HL-60 (cell line): Measurements from ENCODE around the gene MUC20.
"Not testable (repeated sequence)": the region's sequence is repeated elsewhere in the genome, so short reads cannot be mapped to it uniquely, and the experiment has no call there.

ENCODE experiments used
- DNase-seq, 2 experiments: peaks; one replicate each; pipeline ENCODE4 v3.0.0-alpha.2; 2010 to 2020; ENCODE audit warnings: low read depth in 1 of 2, low spot score in 1 of 2
- H3K27ac ChIP-seq: fragments of 250-450 bp; sonication (Bioruptor Pico); replicated peaks from 2 replicates; pipeline ENCODE4 v1.5.1; 2020; ENCODE audit warnings: mild to moderate bottlenecking, moderate library complexity
- H3K27me3 ChIP-seq: fragments of 250-450 bp; sonication (Bioruptor Pico); 2 replicates; pipeline ENCODE4 v1.5.1; 2021; ENCODE audit warnings: mild to moderate bottlenecking, moderate library complexity; ENCODE audit not compliant: insufficient read depth, poor library complexity, severe bottlenecking
- H3K4me3 ChIP-seq: replicated peaks from 2 replicates; pipeline ENCODE4 v1.5.1; 2011; ENCODE audit warnings: mild to moderate bottlenecking, control low read depth, low read length; ENCODE audit not compliant: insufficient read depth
- CTCF ChIP-seq: IDR thresholded peaks from one replicate; pipeline ENCODE4 v1.5.1; 2011; ENCODE audit warnings: low read length, control low read depth, inconsistent platforms; ENCODE audit not compliant: insufficient read depth
- GABPA ChIP-seq: IDR thresholded peaks from 2 replicates; pipeline ENCODE4 v1.6.1; 2012; ENCODE audit warnings: low read depth
- POLR2AphosphoS5 ChIP-seq: IDR thresholded peaks from 2 replicates; pipeline ENCODE4 v1.6.1; 2012; ENCODE audit warnings: low read depth
- REST ChIP-seq: IDR thresholded peaks from 2 replicates; pipeline ENCODE4 v1.6.1; 2012; ENCODE audit warnings: low read depth; ENCODE audit not compliant: insufficient replicate concordance
- SPI1 ChIP-seq: IDR thresholded peaks from 2 replicates; pipeline ENCODE4 v1.6.1; 2012; ENCODE audit warnings: low read depth, mild to moderate bottlenecking, borderline replicate concordance

Gene MUC20

GRCh38 chr3:195693428-195694216 is 27.2 kb upstream of the MUC20 start:
- DNase-seq = no peak
- H3K27ac ChIP-seq = no peak overlapping the region
- no peak overlapping the region for H3K4me3 ChIP-seq
- H3K27me3 ChIP-seq = no peaks in the 10 kb centered on the region
- TF ChIP-seq REST (no peak), GABPA (no peak), SPI1 (no peak), CTCF (no peak)

GRCh38 chr3:195694217-195695076 is 26.3 kb upstream of the MUC20 start:
- not testable (repeated sequence) for H3K27me3 ChIP-seq, H3K27ac ChIP-seq, DNase-seq, H3K4me3 ChIP-seq

- DNase-seq = no peak
- Histone ChIP-seq H3K27me3 (no peaks in the 10 kb centered on the region), H3K4me3 (no peak overlapping the region), H3K27ac (no peak overlapping the region)
- TF ChIP-seq GABPA (no peak), POLR2AphosphoS5 (no peak), REST (no peak), CTCF (no peak), SPI1 (no peak)
Observed at GRCh38 chr3:195696632-195697278, 24.0 kb upstream of the MUC20 start.

- TF ChIP-seq GABPA (no peak), POLR2AphosphoS5 (no peak), SPI1 (no peak), CTCF (no peak), REST (no peak)
- Histone ChIP-seq H3K4me3 (no peak overlapping the region), H3K27ac (no peak overlapping the region), H3K27me3 (no peaks in the 10 kb centered on the region)
- DNase-seq = no peak
Observed at GRCh38 chr3:195697582-195698324, 23.0 kb upstream of the MUC20 start.
